Lower leg skin (tissue), 4 donors: ENCODE results near the gene RAB22A. TPM values are rescaled to one million over a fixed set of nuclear protein-coding genes. Genes with fewer than 3 reads are reported as not detected.

Source experiments
- DNase-seq, 2 donors: peaks; one replicate each; pipeline ENCODE4 v3.0.0-alpha.2; 2019; ENCODE audit warnings: low spot score in 2 of 2
- H3K4me3 ChIP-seq: fragments of 200-600 bp; sonication (generic); 2 replicates; pipeline ENCODE4 v1.5.1; 2017; ENCODE audit warnings: mild to moderate bottlenecking, low read depth; ENCODE audit not compliant: poor library complexity, severe bottlenecking
- POLR2A ChIP-seq, 2 donors: fragments of 450-650 bp; IDR thresholded peaks; one replicate each; pipeline ENCODE4 v1.6.1; 2016 to 2017; ENCODE audit warnings: antibody characterized with exemption in 2 of 2, mild to moderate bottlenecking in 1 of 2, moderate library complexity in 1 of 2
- WGBS, 2 donors: methylation state at CpG; one replicate each; pipeline ENCODE4 v1.1.5; 2018; 5-methylcytosine and 5-hydroxymethylcytosine counted together
- intact Hi-C: fragments of 100-400 bp; cut with DNase I; formaldehyde crosslinking; loops from one replicate; pipeline ENCODE4 v1.15.0; 2023; ENCODE audit warnings: low total_unique reads
- total RNA-seq, 4 donors: library from RNA; depleted of rRNA; stranded (reverse); fragments of >200 nt; gene quantifications; one replicate each; pipeline ENCODE4 v1.1.0, GENCODE V29; 2016
- TF ChIP-seq, protein P1 (sequence below), 3 donors: fragments of 450-650 bp; IDR thresholded peaks; one replicate each; pipeline ENCODE4 v1.5.1; 2016; ENCODE audit warnings: antibody characterized with exemption in 3 of 3, mild to moderate bottlenecking in 3 of 3, moderate library complexity in 2 of 3

RAB22A gene, protein sequence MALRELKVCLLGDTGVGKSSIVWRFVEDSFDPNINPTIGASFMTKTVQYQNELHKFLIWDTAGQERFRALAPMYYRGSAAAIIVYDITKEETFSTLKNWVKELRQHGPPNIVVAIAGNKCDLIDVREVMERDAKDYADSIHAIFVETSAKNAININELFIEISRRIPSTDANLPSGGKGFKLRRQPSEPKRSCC
- 10 to 100 TPM; 18.3 to 21.6 (median 20.1) TPM for total RNA-seq

DNA sequence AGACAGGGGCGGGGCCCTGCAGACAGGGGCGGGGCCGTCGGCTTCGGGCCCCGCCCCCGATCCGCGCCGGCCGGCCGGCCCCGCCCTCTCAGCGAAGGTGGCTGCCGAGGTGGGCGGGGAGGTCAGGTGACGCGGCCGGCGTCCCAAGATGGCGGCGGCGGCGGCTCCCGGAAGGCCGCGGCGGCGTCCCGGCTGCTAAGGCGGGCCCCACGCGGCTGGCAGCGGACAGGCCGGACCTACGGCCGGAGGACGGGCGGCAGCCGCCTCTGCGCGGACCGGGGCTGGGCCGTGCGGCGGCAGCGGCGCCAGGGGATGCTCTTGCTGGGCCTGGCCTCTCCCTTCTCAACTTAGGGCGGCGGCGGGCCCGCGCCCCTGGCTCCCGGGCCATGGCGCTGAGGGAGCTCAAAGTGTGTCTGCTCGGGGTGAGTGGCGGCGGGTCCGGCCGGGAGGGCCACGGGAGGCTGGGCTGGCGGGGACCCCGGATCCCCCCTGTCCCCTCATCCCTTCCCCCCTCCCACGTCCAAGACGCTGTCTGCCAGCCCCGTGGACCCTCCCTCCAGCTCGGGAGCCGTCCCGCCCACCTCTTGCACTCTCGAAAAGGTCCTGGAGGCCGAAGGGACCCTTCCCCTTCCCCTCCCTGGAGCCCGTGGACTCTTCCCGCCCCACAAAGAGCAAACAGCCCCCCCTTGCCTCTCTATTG lies at the start of gene RAB22A:
RAB22A (plus strand) TSS at position 125 of the 700 bp plus-strand sequence; CDS start at position 387, 262 bp downstream.
- DNase-seq: peak; percentile 59 to 95
- TF ChIP-seq, protein P1, sequence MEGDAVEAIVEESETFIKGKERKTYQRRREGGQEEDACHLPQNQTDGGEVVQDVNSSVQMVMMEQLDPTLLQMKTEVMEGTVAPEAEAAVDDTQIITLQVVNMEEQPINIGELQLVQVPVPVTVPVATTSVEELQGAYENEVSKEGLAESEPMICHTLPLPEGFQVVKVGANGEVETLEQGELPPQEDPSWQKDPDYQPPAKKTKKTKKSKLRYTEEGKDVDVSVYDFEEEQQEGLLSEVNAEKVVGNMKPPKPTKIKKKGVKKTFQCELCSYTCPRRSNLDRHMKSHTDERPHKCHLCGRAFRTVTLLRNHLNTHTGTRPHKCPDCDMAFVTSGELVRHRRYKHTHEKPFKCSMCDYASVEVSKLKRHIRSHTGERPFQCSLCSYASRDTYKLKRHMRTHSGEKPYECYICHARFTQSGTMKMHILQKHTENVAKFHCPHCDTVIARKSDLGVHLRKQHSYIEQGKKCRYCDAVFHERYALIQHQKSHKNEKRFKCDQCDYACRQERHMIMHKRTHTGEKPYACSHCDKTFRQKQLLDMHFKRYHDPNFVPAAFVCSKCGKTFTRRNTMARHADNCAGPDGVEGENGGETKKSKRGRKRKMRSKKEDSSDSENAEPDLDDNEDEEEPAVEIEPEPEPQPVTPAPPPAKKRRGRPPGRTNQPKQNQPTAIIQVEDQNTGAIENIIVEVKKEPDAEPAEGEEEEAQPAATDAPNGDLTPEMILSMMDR (IDR thresholded peaks at IDR 0.05): no peak
- peak in 1 of 2 donors; percentile 73 for TF ChIP-seq POLR2A (IDR thresholded peaks at IDR 0.05)
- 0% methylated on average over 33 to 44 of the region's 73 CpGs for WGBS, 2 donors
- H3K4me3 ChIP-seq: peak within 1 kb of the TSS; percentile 97
- intact Hi-C loops: no loop called here

DNA sequence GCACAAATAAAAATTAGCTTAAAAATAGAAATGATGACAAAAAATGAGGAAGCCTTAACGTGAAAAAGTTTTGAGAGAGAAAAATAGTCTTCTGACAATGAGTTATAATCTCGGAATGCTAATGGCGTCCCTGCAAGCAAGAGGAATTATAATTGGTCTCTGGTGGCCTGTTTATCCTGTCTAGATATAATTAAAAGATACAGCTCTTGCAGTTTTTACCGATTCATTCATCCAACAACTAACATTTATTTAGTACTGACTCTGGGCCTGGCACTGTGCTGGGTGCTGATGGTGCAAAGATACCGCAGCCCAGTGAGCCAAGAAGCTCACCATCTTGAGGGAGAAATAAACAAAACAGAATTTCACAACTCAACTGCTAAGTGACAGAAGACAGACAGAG lies 49.5 kb upstream of the RAB22A start:
- TF ChIP-seq, protein P1 (IDR thresholded peaks at IDR 0.05): no peak
- TF ChIP-seq POLR2A (IDR thresholded peaks at IDR 0.05): no peak
- DNase-seq: no peak
- intact Hi-C loops: no loop called here
- no peak overlapping the region for H3K4me3 ChIP-seq
- WGBS, 2 donors: 55 to 68% methylated on average over 5 of the region's 5 CpGs

DNA sequence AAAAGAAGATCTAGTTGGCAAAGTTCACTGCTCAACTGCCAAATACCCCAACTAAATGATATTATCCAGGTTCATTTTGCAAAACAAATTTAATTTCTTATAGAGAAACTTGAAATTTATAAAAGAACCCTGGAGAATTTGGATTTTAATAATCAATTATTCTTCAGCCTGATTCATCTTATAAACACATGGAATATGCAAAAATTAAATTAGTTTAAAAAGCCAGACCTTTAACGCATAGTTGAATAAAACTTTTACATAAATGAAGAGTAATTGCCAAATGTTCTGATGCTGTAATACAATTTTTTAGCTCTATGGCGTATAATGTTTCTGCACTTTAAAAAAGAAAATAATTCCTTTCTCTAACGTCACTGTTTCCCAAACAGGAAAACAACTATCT lies 47.9 kb upstream of the RAB22A start:
- no peak for DNase-seq
- TF ChIP-seq POLR2A (IDR thresholded peaks at IDR 0.05): no peak
- TF ChIP-seq, protein P1 (IDR thresholded peaks at IDR 0.05): no peak
- H3K4me3 ChIP-seq: no peak overlapping the region
- 80 to 87% methylated on average over 3 of the region's 3 CpGs for WGBS, 2 donors
- intact Hi-C loops: no loop called here

DNA sequence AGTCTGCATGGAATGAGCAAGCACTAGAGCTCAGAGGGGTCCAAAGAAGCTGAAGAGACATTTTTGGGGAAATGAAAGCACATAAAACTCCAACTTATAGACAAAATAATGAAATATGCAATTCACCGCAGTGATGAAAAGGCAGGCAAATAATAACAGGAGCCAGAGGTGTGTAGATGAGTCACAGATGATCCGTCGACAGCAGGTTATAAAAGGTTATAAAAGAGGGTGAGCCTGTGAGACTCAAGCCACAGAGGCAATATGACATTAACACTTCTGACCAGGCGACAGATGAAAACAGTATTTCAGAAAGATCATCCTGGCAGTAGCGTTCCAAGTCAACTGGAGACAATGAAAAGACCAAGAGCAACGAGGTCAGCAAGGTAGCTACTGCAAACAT lies 45.2 kb upstream of the RAB22A start:
- intact Hi-C loops: no loop called here
- DNase-seq: no peak
- no peak overlapping the region for H3K4me3 ChIP-seq
- TF ChIP-seq POLR2A (IDR thresholded peaks at IDR 0.05): no peak
- TF ChIP-seq, protein P1 (IDR thresholded peaks at IDR 0.05): no peak
- 83 to 86% methylated on average over 6 of the region's 6 CpGs for WGBS, 2 donors

DNA sequence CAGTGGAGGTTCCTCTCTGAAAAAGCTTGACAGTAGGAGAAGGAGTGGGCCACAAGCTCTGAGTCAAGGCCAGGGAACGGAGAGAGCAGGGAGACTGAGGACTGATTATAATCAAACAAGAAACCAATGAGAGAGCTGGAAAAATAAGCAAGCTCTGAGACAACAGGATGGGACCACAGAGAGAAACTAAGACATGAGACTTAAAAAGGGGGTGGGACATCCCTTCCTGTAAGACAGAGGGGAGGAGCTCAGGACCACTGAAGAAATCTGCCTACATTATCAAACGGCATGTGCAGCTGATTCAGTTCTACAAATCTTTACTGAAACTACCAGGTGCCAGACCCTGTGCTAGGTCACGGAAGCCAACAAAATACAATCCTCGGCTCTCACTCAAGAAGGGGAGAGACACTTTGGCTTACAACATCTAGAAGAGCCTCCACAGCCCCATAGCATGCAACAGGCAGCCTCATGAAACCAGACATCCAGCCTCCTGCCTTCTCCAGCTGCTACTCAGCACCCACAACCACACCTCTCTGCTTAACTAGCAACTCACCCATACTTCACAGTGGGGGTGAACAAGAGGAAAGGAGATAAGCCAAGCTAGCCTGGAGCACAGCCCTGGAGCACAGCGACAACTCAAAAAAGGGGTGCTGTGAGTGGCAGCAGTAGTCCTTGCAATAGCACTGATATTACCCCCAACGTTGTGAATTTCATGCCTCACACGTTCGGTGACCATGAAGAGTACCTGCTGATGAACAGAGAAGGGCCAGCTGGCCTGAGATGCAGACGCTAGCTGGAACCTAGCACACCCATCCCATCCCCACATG lies 41.9 kb upstream of the RAB22A start:
- WGBS, 2 donors: 87 to 88% methylated on average over 9 of the region's 9 CpGs

More for the DNA sequence above, 41.9 kb upstream of the RAB22A start:
- no peak for TF ChIP-seq POLR2A (IDR thresholded peaks at IDR 0.05)
- TF ChIP-seq, protein P1 (IDR thresholded peaks at IDR 0.05): no peak
- intact Hi-C loops: no loop called here
- no peak for DNase-seq
- no peak overlapping the region for H3K4me3 ChIP-seq
